Myometrial cell (primary cell): ENCODE data around the gene UTP14A. TPM values are rescaled to one million over a fixed set of nuclear protein-coding genes. Genes with fewer than 3 reads are reported as not detected.

Experiments used
- total RNA-seq: library from RNA; depleted of rRNA; stranded (reverse); fragments of >200 nt; gene quantifications from 2 replicates; pipeline ENCODE4 v1.2.3, GENCODE V29; 2015

The UTP14A gene
- total RNA-seq: 13.1 and 13.8 TPM in 2 replicates

DNA sequence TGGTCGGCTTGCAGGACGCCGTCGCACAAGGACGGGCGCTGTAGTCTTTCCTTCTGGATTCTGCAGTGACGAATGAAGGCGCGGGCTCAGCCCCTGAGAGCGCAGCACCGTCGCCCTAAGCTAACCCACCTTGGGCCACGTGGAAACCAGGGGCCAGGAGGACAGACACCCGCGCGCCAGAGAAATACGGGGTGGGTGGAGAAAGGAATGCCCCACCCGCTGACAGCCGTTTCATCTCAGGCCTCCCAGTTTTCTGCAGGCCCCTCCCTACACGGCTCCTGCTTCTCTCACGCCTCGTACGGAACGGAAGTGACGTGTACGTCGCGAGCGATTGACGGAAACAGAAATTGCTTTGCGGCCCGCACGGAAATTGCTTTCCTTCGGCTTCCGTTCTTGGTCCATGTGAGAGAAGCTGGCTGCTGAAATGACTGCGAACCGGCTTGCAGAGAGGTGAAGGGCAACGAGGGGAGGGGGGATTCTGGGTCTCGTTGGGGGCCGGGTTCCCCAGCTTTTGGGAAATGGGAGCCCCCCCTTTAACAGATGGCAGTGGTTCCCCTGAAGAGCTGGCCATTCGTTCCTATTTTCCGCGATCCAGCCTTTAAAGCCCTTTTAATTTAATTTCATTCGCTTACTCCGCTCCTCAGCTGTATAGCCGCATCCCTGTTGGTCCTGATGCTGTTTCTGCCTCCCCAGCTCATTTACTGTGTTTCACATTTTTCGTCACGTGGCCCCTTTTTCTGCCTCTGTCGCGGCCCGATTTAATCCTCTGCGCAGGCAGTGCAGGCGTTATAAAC is at the start of gene UTP14A:
TSS of gene UTP14A (plus strand) at position 378 of the 794 bp plus-strand sequence. CDS start at position 425, 47 bp downstream.

Other genes with a start within 250 kb of the UTP14A start
- gene XPNPEP2, start 167.2 kb upstream of the UTP14A start, total RNA-seq: 1.7 TPM in 1 of 2 replicates, not detected in the other
- gene SASH3, start 126.2 kb upstream of the UTP14A start, total RNA-seq: not detected in 2 replicates
- 23.9 and 26.1 TPM in 2 replicates for gene ZDHHC9, start 62.3 kb upstream of the UTP14A start, total RNA-seq
- gene BCORL1, start 76.5 kb downstream of the UTP14A start, total RNA-seq: 0.86 and 1.2 TPM in 2 replicates
- 18.3 and 19.6 TPM in 2 replicates for gene ELF4, start 204.3 kb downstream of the UTP14A start, total RNA-seq